Activated naive CD4-positive, alpha-beta T cell treated with anti-CD3 and anti-CD28 coated beads for 36 hours (primary cell): ENCODE measurements around the gene PRSS38. TPM values are rescaled to one million over a fixed set of nuclear protein-coding genes. Genes with fewer than 3 reads are reported as not detected.

Experiments
- CTCF ChIA-PET: fragments of 350-600 bp; sonication (Branson Sonifier 250); formaldehyde crosslinking; loops from one replicate; lab custom pipeline; 2021; ENCODE audit warnings: antibody characterized with exemption; lab: Charles Lee
- DNase-seq: peaks from one replicate; pipeline ENCODE4 v3.0.0-alpha.2; 2020
- H3K27ac Mint-ChIP-seq: one replicate; pipeline ENCODE4 v1.8.0; 2021; ENCODE audit warnings: mild to moderate bottlenecking, mixed read lengths
- H3K27me3 Mint-ChIP-seq: one replicate; pipeline ENCODE4 v1.8.0; 2021; ENCODE audit warnings: low read depth, mixed read lengths
- H3K36me3 Mint-ChIP-seq: one replicate; pipeline ENCODE4 v1.8.0; 2021; ENCODE audit warnings: low read depth, mixed read lengths
- H3K4me1 Mint-ChIP-seq: one replicate; pipeline ENCODE4 v1.8.0; 2021; ENCODE audit warnings: low read depth, mixed read lengths
- H3K4me3 Mint-ChIP-seq: one replicate; pipeline ENCODE4 v1.8.0; 2021; ENCODE audit warnings: mild to moderate bottlenecking, moderate library complexity, mixed read lengths
- H3K9me3 Mint-ChIP-seq: one replicate; pipeline ENCODE4 v1.8.0; 2021; ENCODE audit warnings: mixed read lengths
- intact Hi-C: fragments of 100-400 bp; cut with micrococcal nuclease; formaldehyde crosslinking; loops from one replicate; pipeline ENCODE4 v1.15.1; 2023
- total RNA-seq, 2 experiments: library from RNA; stranded (reverse); gene quantifications; one replicate each; pipeline ENCODE4 v1.2.3, GENCODE V29; 2021

The PRSS38 gene
- total RNA-seq, 2 experiments from 2014 or later: not detected

- CTCF ChIA-PET: no interaction called here
- Mint-ChIP-seq H3K27me3 (no peaks in the 10 kb centered on the region), H3K27ac (no peak overlapping the region), H3K4me1 (peaks cover 2% of the 10 kb centered on the region), H3K4me3 (no peak overlapping the region), H3K36me3 (no peaks in the 10 kb centered on the region), H3K9me3 (no peaks in the 10 kb centered on the region)
- peak; percentile 2 for DNase-seq
- intact Hi-C loops: no loop called here
These were observed 78.7 kb downstream of the PRSS38 start for GRCh38 chr1:227893949-227894721.

DNA sequence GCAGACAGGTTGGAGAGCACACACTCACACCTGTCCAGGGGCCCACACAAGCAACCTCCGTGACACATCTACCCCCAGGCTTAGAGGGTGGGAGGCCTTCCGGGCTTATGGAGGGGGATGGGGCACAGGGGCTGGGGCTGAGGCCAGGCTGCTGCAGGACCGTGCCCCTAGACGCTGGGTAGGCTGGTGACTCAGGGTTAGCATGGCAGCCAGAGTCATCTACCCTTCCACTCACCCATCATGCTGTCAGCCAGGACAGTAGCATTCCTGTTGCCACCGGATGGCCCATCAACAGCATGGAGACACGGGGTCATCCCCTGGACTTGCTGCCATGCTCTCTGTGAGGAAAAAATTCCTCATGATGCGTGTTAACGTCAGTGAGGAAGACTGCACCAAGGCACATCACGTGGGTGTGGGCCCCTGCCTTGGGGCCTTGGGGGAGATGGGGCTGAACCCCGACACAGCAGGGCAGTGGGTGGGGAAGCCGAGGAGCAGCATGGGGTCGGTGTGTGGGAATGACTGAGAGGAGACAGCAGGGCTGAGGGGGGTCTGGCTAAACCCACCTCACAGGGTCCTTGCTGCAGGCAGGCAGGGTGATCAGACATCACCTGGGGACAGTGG, 79.5 kb downstream of the PRSS38 start:
- Mint-ChIP-seq H3K4me3 (no peak overlapping the region), H3K9me3 (no peaks in the 10 kb centered on the region), H3K27ac (no peak overlapping the region), H3K27me3 (no peaks in the 10 kb centered on the region), H3K36me3 (no peaks in the 10 kb centered on the region), H3K4me1 (no peaks in the 10 kb centered on the region)
- intact Hi-C loops: no loop called here
- CTCF ChIA-PET: no interaction called here
- peak; percentile 1 for DNase-seq

Other genes starting within 250 kb of the PRSS38 start
- 10 to 100 TPM; 11.3 to 11.7 TPM for gene JMJD4, start 80.4 kb upstream of the PRSS38 start, total RNA-seq
- gene SNAP47, start 80.2 kb upstream of the PRSS38 start, total RNA-seq: 10 to 100 TPM; 18.7 to 23.0 TPM
- gene WNT9A, start 132.3 kb downstream of the PRSS38 start, total RNA-seq: not detected
- gene WNT3A, start 191.3 kb downstream of the PRSS38 start, total RNA-seq: not detected